Endothelial cell (in vitro differentiated cells): ENCODE measurements around the gene TNFRSF25. TPM values are rescaled to one million over a fixed set of nuclear protein-coding genes. Genes with fewer than 3 reads are reported as not detected.
A peak's percentile ranks its signal among the peaks of the same experiment; 100 is the strongest.

ENCODE experiments used
- DNase-seq: peaks from one replicate; pipeline ENCODE4 v3.0.0; 2021; ENCODE audit warnings: low spot score
- H3K27ac Mint-ChIP-seq: one replicate; pipeline ENCODE4 v1.8.0; 2021; ENCODE audit warnings: mixed read lengths, inconsistent platforms; ENCODE audit not compliant: unreplicated experiment
- H3K27me3 Mint-ChIP-seq: one replicate; pipeline ENCODE4 v1.8.0; 2021; ENCODE audit warnings: mild to moderate bottlenecking, moderate library complexity, mixed read lengths, inconsistent platforms; ENCODE audit not compliant: unreplicated experiment
- H3K36me3 Mint-ChIP-seq: one replicate; pipeline ENCODE4 v1.8.0; 2021; ENCODE audit warnings: mild to moderate bottlenecking, low read depth, mixed read lengths, inconsistent platforms; ENCODE audit not compliant: unreplicated experiment
- H3K4me1 Mint-ChIP-seq: one replicate; pipeline ENCODE4 v1.8.0; 2021; ENCODE audit warnings: mild to moderate bottlenecking, mixed read lengths, inconsistent platforms; ENCODE audit not compliant: unreplicated experiment
- H3K4me3 Mint-ChIP-seq: one replicate; pipeline ENCODE4 v1.8.0; 2021; ENCODE audit warnings: mild to moderate bottlenecking, mixed read lengths, inconsistent platforms; ENCODE audit not compliant: unreplicated experiment
- H3K9me3 Mint-ChIP-seq: one replicate; pipeline ENCODE4 v1.8.0; 2021; ENCODE audit warnings: mixed read lengths, inconsistent platforms; ENCODE audit not compliant: unreplicated experiment
- total RNA-seq: library from RNA; stranded (reverse); fragmentation: NEBNext Ultra II Directional; extraction: Animal tissue kit (Norgen Biotek cat#: 25700); gene quantifications from one replicate; pipeline ENCODE4 v1.2.1, GENCODE V29; 2021; ENCODE audit not compliant: unreplicated experiment
- TF ChIP-seq, protein P1 (sequence below): fragments of 200-600 bp; sonication (generic); IDR thresholded peaks from one replicate; pipeline ENCODE4 v1.5.0; 2021; ENCODE audit warnings: antibody characterized with exemption; ENCODE audit not compliant: unreplicated experiment

TNFRSF25 gene
- total RNA-seq, 1 donor from 2014 or later: 104 TPM

DNA sequence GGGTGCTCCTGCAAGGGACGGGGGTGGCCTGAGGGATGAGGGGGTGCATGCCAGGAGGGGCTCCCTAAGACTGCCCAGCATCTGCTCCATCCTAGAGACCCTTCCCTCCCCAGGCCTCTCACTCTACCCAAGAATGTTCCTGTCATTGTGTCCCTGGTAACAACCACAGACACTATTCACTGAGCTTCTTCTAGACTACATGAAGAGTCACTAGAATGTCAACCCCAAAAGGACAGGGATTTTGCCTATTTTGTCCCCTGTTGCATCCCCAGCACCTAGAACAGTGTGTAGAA is 2.9 kb downstream of the TNFRSF25 start:
- Mint-ChIP-seq H3K9me3 (no peaks in the 10 kb centered on the region), H3K4me3 (peak overlapping the region; percentile 74), H3K4me1 (peaks cover 7% of the 10 kb centered on the region), H3K36me3 (peaks cover 27% of the 10 kb centered on the region), H3K27me3 (peaks cover 12% of the 10 kb centered on the region), H3K27ac (no peak overlapping the region)
- no peak for DNase-seq
- TF ChIP-seq, protein P1, sequence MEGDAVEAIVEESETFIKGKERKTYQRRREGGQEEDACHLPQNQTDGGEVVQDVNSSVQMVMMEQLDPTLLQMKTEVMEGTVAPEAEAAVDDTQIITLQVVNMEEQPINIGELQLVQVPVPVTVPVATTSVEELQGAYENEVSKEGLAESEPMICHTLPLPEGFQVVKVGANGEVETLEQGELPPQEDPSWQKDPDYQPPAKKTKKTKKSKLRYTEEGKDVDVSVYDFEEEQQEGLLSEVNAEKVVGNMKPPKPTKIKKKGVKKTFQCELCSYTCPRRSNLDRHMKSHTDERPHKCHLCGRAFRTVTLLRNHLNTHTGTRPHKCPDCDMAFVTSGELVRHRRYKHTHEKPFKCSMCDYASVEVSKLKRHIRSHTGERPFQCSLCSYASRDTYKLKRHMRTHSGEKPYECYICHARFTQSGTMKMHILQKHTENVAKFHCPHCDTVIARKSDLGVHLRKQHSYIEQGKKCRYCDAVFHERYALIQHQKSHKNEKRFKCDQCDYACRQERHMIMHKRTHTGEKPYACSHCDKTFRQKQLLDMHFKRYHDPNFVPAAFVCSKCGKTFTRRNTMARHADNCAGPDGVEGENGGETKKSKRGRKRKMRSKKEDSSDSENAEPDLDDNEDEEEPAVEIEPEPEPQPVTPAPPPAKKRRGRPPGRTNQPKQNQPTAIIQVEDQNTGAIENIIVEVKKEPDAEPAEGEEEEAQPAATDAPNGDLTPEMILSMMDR: no peak

DNA sequence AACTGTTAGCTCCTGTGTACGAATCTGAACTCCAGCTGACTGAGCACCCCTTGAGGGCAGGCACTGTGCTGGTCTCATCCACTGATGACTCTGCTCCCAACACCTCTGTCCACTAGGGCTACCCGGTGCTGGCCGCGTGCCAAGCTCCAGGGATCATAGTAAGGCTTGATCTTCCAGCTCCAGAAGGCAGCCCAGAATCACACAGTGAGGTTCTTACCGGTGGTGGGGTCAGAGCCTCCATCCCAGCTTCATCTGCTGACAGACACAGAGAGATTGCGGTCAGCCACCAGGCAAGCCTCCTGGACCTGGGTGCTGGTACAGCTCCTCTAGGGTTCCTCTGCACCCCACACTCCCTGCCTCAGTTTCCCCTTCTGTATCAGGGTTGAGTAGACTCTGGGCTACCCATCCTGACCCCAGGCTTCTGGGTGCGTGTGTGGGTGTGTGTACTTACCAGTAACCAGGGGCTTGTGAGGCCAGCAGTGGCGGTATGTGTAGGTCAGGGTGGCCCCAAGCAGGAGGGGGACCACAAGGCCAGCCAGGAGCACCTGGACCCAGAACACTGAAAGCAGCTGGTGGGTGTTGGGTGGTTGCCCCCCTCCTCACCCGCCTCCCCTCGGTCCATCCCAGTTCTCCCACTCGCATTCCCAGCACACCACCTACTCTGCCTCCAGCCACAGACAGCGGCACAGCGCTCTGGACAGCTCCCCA is 3.4 kb downstream of the TNFRSF25 start:
- TF ChIP-seq, protein P1: no peak
- peaks cover 27% of the 10 kb centered on the region for H3K36me3 Mint-ChIP-seq
- peak overlapping the region; percentile 22 for H3K4me3 Mint-ChIP-seq
- peaks cover 10% of the 10 kb centered on the region for H3K27me3 Mint-ChIP-seq
- no peak overlapping the region for H3K27ac Mint-ChIP-seq
- no peak for DNase-seq
- H3K4me1 Mint-ChIP-seq: peaks cover 7% of the 10 kb centered on the region
- H3K9me3 Mint-ChIP-seq: no peaks in the 10 kb centered on the region

DNA sequence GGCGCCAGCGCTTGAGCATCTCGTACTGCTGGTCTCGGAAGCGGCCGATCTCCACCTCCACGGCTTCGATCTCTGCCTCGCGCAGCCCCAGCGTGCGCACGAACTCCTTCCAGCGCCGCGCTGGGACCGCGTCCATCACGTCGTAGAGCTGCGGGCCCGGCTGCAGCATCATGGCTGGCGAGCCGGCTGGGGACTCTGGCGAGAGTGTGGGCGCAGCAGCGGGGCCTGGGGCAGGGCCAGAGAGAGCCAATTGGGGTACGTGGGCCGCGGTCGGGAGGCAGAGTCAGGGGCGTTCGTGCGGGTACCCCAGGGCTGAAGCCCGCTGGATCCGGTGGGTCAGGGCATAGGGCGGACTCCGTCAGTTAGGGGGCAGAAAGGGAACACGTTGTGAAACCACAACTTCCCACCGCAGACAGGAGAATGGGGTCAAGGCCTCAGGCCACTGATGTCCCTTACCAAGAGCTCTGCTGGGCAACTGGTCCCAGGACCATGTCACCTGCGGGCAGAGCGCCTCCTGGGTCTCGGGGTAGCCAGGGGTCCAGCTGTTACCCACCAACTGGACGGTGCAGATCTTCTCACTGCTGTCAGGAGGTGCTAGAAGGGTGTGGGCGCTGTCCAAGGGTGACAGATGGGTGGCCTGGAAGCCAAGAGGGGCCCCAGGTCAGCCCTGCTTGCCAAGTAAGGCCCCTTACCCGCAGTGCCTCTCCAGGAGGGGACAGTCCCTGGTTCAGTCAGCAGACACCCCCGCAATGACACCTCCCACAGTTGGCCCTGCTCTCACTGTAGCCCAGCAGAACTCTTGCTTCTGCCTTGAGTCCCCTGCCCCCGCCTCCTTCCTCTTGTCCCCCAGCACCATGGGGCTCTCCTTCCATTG is 4.2 kb downstream of the TNFRSF25 start:
- Mint-ChIP-seq H3K4me1 (peaks cover 7% of the 10 kb centered on the region), H3K27me3 (peaks cover 12% of the 10 kb centered on the region), H3K9me3 (no peaks in the 10 kb centered on the region), H3K4me3 (peak overlapping the region; percentile 22), H3K36me3 (peaks cover 26% of the 10 kb centered on the region), H3K27ac (no peak overlapping the region)
- DNase-seq: no peak
- TF ChIP-seq, protein P1: no peak

DNA sequence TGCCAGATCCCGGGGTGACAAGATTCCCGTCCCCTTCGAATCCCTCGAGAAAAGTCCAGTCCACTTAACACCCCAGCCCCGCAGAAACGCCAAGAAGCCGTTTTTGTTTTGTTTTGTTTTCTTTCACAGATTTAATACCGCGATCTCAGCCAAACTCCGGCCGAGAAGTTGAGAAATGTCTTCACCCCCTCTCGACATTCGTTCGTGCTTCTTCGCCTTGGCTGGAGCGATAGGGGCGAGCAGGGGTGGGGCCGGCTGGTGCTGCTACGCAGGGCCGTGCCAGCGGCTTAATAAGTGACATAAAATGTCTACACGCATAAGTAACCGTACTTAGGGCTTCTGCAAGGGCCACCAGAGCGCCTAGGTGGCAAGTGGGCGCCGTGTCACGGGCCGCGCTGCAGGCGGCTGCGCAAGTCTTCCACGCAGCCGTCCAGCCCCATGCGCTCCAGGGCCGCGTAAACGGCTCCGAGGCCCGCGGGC is 4.9 kb downstream of the TNFRSF25 start:
- TF ChIP-seq, protein P1: no peak
- no peaks in the 10 kb centered on the region for H3K9me3 Mint-ChIP-seq
- no peak for DNase-seq
- peaks cover 26% of the 10 kb centered on the region for H3K36me3 Mint-ChIP-seq
- peak overlapping the region; percentile 25 for H3K4me3 Mint-ChIP-seq
- peaks cover 7% of the 10 kb centered on the region for H3K4me1 Mint-ChIP-seq
- H3K27me3 Mint-ChIP-seq: peaks cover 10% of the 10 kb centered on the region
- H3K27ac Mint-ChIP-seq: peak overlapping the region; percentile 76
